GM19023 (cell line): ENCODE data around the gene SCYL1.

Experiments used
- ATAC-seq: cut with Tn5 transposase; IDR thresholded peaks from one replicate; pipeline ENCODE4 v1.9.1; 2021; ENCODE audit warnings: mild to moderate bottlenecking, moderate library complexity; ENCODE audit not compliant: unreplicated experiment

SCYL1 gene

GRCh38 chr11:65551572-65552387, 26.9 kb downstream of the SCYL1 start:
- ATAC-seq, result peak; percentile 58

GRCh38 chr11:65552388-65552951, 27.6 kb downstream of the SCYL1 start:
- no peak for ATAC-seq

DNA sequence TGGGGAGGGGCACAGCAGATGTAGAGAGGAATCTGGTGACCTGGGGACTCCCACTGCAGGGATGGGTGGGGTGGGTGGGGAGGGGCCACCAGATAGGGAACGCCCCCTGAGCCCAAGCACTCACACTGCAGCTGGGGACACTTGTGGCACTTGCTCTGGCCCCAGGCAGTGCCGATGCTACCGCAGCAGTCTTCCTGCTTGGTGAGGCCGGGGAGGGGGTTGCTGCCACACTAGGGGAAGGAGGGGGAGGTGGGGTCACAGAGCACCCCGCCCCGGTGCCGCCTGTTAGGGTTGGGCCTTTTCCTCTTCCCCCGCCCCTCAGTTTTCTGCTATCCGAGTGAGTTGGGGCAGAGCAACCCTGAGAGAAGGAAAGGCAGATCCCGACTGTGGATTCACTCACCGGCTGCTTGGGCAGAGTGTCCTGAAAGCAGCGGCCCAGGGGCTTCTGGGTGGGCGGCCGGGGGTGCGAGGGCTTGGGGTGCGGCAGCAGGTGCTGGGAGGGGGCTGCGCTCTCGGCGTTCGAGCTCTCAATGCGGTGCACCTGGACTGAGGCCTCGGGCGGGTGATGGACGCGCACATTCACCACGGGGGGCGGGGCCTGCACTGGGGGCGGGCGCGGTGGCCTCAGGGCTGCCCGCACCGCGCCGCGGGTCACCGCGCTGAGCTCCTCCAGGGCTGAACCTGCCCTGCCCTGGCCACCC, 28.6 kb downstream of the SCYL1 start:
- ATAC-seq, result no peak

DNA sequence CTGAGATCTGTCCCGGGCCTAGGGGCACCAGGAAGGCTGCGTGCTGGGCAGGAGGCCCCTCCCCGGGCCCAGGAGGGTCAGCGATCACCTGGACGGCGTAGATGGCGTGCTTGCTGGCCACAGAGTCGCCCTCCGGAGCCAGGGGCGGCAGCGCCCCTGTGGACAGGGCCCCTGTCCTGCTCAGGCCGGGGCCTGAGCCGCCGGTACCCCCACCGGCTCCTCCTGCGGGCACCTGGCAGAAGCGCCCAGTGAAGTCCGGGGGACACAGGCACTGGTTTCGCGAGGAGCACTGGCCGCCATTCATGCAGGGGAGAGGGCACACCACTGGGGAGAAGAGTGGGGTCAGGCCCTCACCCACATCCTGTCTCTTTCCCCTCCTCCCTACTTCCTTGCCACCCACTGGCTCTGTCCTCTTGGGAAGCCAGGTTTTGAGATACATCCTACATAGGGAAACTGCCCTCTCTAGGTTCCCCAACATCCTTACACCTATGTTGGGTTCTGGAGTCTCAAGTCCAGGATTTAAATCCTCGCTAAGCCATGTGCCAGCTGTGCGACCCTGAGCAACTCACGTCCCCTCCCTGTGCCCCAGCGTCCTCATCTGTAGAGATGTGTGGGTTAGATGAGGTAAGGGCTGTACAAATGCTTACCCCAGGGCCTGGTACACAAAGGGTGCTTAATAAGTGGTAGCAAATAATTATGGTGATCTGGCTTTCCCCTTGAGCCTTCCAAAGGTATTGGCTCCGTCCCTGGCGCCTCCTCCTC, 29.4 kb downstream of the SCYL1 start:
- ATAC-seq, result no peak

- ATAC-seq, result no peak
Measured at GRCh38 chr11:65554842-65555430, 30.1 kb downstream of the SCYL1 start.

DNA sequence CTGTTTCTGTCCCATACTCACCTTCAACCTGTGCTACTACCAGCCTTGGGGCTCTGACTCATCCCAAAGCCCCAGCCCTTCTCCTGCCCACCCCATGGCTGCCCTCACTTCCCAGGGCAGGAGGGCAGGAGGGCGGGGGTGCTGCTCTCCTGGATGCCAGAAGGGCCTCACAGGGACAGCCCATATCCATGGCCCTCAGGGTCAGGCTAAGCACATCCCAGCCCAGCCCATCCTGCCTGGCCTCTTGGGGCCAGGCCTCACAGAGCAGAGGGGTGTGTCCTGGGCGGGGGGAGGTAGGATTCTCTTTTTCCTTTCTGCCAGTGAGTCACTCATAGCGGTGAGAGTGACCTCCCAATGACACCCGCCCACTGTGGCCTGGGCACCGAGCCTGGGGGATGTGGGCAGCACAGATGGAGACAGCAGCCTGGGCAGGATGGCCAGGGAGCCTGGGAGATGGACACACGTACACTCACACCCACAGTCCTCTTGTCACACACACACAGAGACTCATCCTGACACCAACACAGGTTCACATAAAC, 30.9 kb downstream of the SCYL1 start:
- no peak for ATAC-seq

- ATAC-seq, result no peak
Measured at GRCh38 chr11:65556470-65557279, 31.8 kb downstream of the SCYL1 start.

- ATAC-seq, result no peak
Measured at GRCh38 chr11:65557280-65558001, 32.6 kb downstream of the SCYL1 start.

GRCh38 chr11:65558002-65558929, 33.4 kb downstream of the SCYL1 start, which contains the start of gene LTBP3:
Gene LTBP3, minus strand, starts transcription at chr11:65558359. Its CDS starts 400 bp downstream, at chr11:65557959.
- no peak for ATAC-seq

- ATAC-seq, result no peak
Measured at GRCh38 chr11:65558930-65559509, 34.1 kb downstream of the SCYL1 start.

DNA sequence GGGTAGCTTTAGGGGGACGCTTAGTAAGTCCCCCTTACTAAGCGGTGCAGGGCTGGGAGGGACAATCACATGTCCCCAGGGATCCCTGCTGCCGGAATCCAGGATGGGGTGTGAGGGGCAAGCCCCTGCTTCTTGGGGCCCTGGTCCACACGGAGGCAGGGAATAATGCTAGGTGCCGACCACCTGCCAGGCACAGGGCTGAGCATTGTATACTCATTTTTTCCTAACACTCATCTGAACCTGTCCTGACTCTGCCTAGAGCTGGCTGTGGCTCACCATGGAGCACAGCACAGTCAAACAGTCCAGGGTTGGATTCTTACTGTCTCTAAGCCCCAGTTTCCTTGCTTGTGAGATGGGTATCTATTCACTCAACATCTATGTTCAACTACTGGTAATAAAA, 34.7 kb downstream of the SCYL1 start:
- ATAC-seq, result no peak

DNA sequence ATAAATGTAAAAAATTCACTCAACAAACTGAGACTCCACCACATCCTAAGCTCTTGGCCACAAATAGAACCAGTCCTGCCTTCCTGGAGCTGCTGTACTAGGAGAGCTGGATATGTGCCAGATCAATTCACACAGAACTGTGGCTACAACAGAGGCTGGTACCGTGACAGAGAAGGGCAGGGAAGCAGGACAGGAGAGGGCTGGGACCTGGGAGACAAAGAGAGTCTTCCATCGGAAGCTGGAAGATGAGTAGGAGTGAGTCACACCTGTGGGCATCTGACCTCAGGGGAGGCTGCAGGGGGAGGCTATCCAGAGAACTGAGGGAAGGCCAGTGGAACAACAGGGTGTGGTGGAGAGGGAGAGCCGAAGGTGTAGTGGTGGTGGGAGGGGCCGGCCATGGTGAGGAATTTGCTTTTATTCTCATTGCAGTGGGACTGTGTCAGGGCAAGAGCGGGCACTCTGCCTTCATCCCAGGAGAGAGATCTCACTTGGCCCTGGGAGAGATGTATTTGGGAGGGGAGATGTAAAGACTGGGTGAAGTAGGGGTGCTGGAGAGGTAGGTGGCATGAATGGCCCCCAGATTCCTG, 35.2 kb downstream of the SCYL1 start:
- no peak for ATAC-seq

DNA sequence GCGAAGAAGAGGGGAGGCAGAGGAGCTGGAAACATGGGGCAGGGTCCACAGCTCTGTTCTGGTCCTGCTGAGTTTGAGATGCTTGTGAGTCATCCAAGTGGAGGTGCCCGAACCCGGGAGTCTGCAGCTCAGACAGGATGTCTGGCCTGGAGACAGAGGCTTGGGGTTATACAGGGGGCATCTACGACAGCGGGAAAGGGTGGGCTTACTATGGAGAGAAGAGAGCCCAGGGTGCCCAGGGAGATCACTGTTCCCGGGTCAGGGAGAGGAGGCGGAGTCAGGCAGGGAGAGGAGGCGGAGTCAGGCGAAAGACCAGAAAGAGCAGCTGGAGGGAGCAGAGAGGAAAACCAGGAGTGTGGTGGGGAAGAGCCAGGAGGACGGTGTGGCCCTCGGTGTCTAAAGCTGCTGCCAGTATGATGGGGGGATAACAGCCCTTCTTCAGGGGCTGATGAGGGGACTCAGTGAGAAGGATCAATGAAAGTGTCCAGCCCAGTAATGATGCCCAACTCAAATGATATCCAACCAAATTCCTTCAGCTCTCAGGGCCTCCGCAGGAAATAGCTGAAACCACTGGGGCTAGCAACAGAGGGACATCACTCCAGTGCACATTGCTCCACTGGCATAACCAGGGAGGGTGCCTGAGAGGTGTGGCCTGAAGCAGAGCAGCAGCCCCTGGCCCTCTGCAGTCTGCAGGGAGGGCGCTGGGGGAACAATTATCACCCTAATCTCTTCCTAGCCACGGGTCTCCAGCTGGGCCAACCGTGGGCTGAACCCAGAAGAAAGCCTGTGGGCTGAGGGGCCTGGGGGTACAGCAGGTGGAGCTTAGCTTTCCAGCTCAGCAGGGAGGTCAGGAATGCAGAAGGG, 35.9 kb downstream of the SCYL1 start:
- ATAC-seq, result no peak

DNA sequence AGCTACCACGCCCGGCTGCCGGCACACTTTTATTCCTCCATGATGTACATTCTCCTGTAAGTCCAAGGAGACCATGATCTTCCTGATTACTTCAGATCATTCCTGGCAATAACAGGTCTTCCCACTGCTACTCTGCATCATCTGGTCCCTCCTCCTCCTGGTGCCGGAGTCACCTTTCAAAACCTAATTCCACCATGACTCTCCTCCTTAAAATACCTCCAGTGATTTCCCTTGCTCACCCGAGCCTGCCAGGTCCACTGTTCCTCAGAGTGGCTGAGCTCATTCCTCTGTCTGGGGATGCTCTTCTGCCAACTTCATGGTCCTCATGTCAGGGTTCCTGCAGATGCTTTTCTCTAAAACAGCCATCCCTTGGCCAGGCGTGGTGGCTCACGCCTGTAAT, 37.1 kb downstream of the SCYL1 start:
- ATAC-seq, result no peak

DNA sequence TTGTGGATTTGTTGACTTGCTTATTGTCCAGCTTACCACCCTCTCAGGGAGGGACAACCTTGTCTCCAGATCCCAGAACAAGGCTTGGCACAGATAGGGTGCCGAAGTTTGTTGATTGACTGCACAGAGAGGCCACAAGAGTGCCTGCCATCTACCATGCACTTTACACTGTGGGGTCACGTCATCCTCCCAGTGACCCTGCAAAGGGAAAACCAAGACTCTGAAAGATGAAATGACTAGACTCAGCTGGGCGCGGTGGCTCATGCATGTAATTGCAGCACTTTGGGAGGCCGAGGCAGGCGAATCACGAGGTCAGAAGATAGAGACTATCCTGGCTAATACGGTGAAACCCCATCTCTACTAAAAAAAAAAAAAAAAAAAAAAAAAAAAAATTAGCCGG, 37.9 kb downstream of the SCYL1 start:
- no peak for ATAC-seq

DNA sequence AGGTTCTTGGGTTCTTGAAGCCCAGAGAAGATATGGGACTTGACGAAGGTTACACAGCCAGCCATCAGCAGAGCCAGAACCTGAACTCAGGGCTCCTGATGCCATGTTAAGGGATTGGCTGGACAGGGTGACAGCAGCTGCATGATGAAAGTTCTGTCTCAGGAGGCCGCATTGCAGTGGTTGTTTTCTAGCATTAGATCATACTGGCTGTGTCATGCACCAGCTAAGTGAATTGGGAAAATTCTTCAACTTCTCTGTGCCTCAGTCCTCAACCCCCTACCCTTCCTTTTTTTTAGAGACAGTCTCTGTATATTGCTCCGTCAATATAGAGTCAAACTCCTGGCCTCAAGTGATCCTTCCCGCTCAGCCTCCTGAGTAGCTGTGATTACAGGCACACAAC, 38.7 kb downstream of the SCYL1 start:
- no peak for ATAC-seq
